Activated naive CD4-positive, alpha-beta T cell treated with Interleukin-2 at 50 U/mL for 16 hours (primary cell): ENCODE measurements around the gene FGFBP2.
"Not testable (repeated sequence)": the region's sequence is repeated elsewhere in the genome, so short reads cannot be mapped to it uniquely, and the experiment has no call there.

Experiments
- DNase-seq: peaks from one replicate; pipeline ENCODE4 v3.0.0-alpha.2; 2020

The FGFBP2 gene

DNA sequence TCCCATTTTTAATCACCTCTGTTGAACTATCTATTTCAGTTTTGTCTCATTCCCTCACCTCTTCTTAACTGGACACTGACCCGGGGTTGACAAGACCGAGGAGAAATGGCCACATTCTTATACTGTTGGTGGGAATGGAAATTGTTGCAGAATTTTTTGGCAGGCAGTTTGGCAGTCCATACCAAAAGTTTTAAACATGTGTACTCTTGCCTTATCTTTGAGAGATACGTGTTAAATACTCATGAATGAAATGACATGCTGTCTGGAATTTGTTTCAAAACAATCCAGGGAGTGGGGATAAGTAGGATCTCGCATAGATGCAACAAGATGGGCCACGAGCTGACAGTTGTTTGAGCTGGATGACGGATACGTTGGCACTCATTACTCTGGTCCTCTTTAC is 36.5 kb downstream of the FGFBP2 start:
- no peak for DNase-seq

GRCh38 chr4:15925830-15926229 is 37.1 kb downstream of the FGFBP2 start:
- no peak for DNase-seq

DNA sequence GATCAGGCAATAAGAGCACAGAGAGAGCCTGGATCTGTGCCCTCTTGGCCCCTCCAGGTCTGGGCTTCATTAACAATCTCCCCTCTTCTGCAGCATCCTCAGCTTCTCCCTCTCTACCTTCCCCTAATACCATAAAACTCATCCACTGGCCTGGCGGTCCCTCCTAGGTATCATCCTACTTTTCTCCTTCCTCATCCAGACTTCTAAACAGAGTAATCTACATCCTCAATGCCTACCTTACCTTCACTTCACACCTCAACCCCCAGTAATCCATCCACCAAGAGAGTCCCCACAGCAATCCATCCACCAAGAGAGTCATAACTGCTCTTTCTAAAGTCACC is 41.4 kb downstream of the FGFBP2 start:
- no peak for DNase-seq

DNA sequence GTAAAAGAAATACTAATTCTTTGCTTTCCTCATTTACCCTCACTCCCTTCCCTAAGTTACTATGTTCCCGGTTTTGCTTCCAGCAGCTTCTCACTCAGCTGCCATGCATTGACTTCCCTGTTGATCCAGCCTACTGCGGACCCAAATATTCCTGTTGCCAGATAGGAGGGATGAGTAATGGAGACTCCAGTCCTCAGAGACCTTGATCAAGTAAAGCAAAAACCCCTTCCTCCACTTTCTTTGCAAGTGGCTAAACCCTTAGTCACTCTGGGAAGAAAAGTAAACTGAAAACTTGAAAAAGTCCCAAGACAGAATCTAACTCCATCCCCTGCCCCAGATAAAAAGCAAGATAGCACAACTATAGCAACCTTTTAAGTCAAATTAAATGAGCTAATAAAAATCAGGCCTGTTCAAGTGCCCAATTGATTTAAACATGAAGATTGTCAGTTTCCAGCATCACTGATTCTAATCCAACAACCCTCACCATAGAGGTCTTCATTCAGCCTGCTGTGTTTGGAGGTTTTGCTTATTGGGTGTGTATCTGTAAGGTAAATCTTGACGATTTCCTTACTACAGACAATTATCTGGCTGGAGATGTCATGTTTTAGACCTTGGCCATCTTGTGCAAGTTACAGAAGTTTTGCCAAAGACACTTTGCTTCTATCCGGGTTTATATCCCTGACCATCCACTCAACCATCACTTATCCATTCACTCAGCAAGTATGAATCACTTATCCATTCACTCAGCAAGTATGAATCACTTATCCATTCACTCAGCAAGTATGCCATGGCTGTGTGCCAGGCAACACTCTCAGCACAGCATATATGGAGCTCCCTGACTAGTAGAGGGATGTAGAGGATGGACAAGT is 42.0 kb downstream of the FGFBP2 start:
- no peak for DNase-seq

DNA sequence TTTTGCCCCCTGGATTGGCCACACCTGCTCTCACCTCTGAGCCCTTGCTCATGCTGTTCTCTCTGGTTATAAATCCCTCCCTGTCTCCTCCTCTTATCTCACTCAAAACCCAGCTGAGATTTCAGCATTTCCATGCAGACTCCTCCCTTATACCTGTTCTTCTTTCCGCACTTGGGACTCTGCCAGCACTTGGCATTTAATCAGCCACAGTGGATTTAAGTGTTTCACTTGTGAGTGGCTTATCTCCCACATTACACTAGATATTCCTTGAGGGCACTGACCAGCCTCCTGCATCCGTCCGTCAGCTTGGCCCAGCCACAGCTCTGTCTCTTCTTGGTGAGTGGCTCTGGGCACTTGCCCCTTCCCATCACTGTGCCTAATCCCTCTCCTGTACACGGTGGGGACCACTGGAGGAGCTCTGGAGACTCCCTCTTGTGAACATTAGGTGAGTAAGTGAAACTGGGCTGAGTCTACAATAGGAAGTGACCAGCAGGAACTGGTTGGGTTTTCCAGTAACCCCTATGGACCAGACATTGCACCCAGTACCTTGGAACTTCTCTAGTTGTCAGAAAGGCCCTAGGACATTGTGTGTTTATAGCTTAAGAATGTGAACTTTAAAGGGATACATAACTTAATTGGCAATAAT is 44.4 kb downstream of the FGFBP2 start:
- no peak for DNase-seq

- no peak for DNase-seq
Observed at GRCh38 chr4:15917297-15917696, 45.7 kb downstream of the FGFBP2 start.

DNA sequence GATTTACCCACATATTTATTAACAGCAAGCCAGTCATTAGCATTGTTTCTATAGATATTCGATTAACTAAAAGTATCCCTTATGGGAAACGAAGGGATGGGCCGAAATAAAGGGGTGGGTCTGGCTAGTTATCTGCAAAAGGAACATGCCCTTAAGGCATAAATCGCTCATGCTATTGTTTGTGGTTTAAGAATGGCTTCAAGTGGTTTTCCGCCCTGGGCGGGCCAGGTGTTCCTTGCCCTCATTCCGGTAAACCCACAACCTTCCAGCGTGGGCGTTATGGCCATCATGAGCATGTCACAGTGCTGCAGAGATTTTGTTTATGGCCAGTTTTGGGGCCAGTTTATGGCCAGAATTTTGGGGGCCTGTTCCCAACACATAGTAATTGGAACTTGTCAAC is 46.6 kb downstream of the FGFBP2 start:
- DNase-seq: not testable (repeated sequence)

DNA sequence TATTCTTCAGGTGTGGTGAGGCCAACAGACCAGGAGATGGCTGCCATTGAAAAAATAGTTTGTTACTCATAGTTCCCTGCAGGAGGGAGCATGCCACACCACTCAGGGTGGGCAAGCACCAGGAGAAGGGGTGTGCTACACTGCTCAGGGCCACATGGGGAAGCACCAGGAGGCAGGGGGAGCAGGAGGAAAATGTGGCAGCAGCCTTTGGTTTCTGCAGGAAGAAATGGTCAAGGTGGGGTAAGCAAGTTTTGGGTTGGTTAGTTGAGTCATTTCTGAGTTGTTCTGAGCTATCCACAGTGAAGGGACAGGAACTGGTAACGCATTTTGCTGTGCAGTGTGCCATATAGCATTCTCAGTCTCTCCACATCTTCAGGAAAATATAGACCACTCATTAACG is 48.2 kb downstream of the FGFBP2 start:
- no peak for DNase-seq

DNA sequence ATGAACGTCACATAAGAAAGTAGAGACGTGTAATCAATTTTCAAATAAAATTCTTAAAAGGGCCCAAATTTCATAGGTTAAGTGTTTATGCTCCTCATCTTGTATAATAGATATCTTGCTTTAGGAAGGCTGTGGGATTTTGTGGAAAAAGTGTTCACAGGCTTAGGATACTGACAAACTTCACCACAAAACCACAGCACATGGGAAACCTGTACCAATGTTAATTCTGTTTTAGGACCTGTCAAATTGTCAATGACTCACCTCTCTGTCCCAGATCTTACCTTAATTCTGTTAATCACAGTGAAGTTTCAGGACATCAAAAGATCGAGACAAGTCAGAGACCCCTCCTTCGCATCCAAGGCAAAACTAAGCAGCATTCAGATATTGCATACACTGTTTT is 48.7 kb downstream of the FGFBP2 start:
- DNase-seq: no peak

DNA sequence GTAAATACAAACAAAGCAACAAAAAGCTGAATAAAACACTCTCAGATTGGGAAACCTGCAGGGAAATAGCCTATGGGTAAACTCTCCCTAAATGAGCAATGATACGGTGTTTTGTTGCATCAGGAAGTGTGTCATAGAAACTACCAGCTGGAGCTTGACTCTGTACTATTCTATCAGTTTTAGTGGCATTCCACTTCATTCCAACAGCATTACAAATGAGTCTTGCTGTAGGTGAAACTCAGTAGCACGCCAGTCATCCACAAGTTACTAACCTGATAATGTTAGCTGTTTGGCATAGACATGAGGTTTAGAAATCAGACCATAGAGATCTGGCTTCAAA is 49.4 kb downstream of the FGFBP2 start:
- DNase-seq: no peak

- no peak for DNase-seq
Observed at GRCh38 chr4:15912961-15913630, 49.9 kb downstream of the FGFBP2 start.

DNA sequence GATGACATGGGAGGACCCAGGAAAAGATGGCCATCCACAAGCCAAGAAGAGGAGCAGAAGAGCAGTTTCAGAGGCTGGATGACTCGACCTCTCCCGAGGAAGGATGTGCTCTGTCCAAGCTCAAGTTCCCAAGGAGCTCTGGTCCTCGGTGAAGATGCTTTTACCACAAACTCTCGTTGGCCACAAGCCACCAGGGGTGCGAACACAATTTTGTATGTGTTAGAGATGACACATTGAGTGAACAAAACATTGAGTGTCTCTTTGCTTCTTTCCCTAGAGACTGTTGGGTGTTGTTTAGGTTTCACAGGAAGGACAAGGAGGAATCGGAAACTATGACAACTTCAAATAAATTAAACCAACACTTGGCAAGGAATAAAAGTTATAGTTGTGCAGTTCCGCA is 50.7 kb downstream of the FGFBP2 start:
- DNase-seq: no peak
